GM23338 (cell line): ENCODE data around the gene CFL2. TPM values are rescaled to one million over a fixed set of nuclear protein-coding genes. Genes with fewer than 3 reads are reported as not detected.

ENCODE experiments used
- ATAC-seq: fragments of 200-7000 bp; cut with Tn5 transposase; 3 replicates; pipeline ENCODE4 v1.9.1; 2020
- DNase-seq: peaks from one replicate; pipeline ENCODE4 v3.0.0-alpha.2; 2015; ENCODE audit warnings: low spot score
- H2AFZ ChIP-seq: fragments of 200-600 bp; sonication (generic); 2 replicates; pipeline ENCODE4 v1.8.0; 2016; ENCODE audit warnings: antibody characterized with exemption, mild to moderate bottlenecking, moderate library complexity
- H3F3A ChIP-seq: fragments of 200-600 bp; sonication (generic); replicated peaks from 2 replicates; pipeline ENCODE4 v1.8.0; 2017; ENCODE audit warnings: antibody characterized with exemption, mixed run types, low read depth
- H3K27ac ChIP-seq: fragments of 200-600 bp; sonication (generic); 2 replicates; pipeline ENCODE4 v1.6.1; 2016; ENCODE audit warnings: low read depth
- H3K27me3 ChIP-seq: fragments of 200-600 bp; sonication (generic); 2 replicates; pipeline ENCODE4 v1.8.0; 2016; ENCODE audit warnings: mild to moderate bottlenecking, mixed run types, moderate library complexity; ENCODE audit not compliant: insufficient read depth
- H3K36me3 ChIP-seq: fragments of 200-600 bp; sonication (generic); 2 replicates; pipeline ENCODE4 v1.8.0; 2016; ENCODE audit warnings: mild to moderate bottlenecking; ENCODE audit not compliant: insufficient read depth
- H3K4me1 ChIP-seq: fragments of 200-600 bp; sonication (generic); 2 replicates; pipeline ENCODE4 v1.8.0; 2016; ENCODE audit warnings: mild to moderate bottlenecking, moderate library complexity; ENCODE audit not compliant: insufficient read depth
- H3K4me2 ChIP-seq: fragments of 200-600 bp; sonication (generic); 2 replicates; pipeline ENCODE4 v1.7.1; 2017; ENCODE audit warnings: mixed run types
- H3K4me3 ChIP-seq: fragments of 200-600 bp; sonication (generic); 2 replicates; pipeline ENCODE4 v1.6.1; 2016; ENCODE audit warnings: mixed run types
- H3K79me2 ChIP-seq: fragments of 200-600 bp; sonication (generic); replicated peaks from 2 replicates; pipeline ENCODE4 v1.8.0; 2017; ENCODE audit warnings: mild to moderate bottlenecking; ENCODE audit not compliant: insufficient read depth
- H3K9me2 ChIP-seq: fragments of 200-600 bp; sonication (generic); 2 replicates; pipeline ENCODE4 v1.8.0; 2017; ENCODE audit not compliant: insufficient read depth
- H4K20me1 ChIP-seq: fragments of 200-600 bp; sonication (generic); replicated peaks from 2 replicates; pipeline ENCODE4 v1.8.0; 2017; ENCODE audit warnings: mild to moderate bottlenecking; ENCODE audit not compliant: insufficient read depth
- H3K27ac Mint-ChIP-seq: 2 replicates; pipeline ENCODE4 v1.8.0; 2020; ENCODE audit warnings: inconsistent platforms, mild to moderate bottlenecking, moderate library complexity, mixed read lengths
- H3K27me3 Mint-ChIP-seq: 3 replicates; pipeline ENCODE4 v1.8.0; 2022; ENCODE audit warnings: low read depth, mild to moderate bottlenecking, moderate library complexity, mixed read lengths, inconsistent platforms; ENCODE audit not compliant: insufficient read depth, poor library complexity
- H3K36me3 Mint-ChIP-seq: 3 replicates; pipeline ENCODE4 v1.8.0; 2021; ENCODE audit warnings: low read depth, mild to moderate bottlenecking, inconsistent platforms, moderate library complexity, mixed read lengths
- H3K4me1 Mint-ChIP-seq: 3 replicates; pipeline ENCODE4 v1.8.0; 2020; ENCODE audit warnings: mild to moderate bottlenecking, inconsistent platforms, mixed read lengths
- H3K4me3 Mint-ChIP-seq: 3 replicates; pipeline ENCODE4 v1.8.0; 2021; ENCODE audit warnings: moderate library complexity, mild to moderate bottlenecking, inconsistent platforms, mixed read lengths
- H3K9me3 Mint-ChIP-seq: 3 replicates; pipeline ENCODE4 v1.8.0; 2020; ENCODE audit warnings: moderate library complexity, mild to moderate bottlenecking, inconsistent platforms, mixed read lengths
- CREB1 ChIP-seq: fragments of 250-450 bp; sonication (Bioruptor Pico); IDR thresholded peaks from 2 replicates; pipeline ENCODE4 v1.5.0; 2020; ENCODE audit warnings: low read depth, mild to moderate bottlenecking, moderate library complexity
- EZH2 ChIP-seq: fragments of 200-600 bp; sonication (generic); IDR thresholded peaks from one replicate; pipeline ENCODE4 v1.8.0; 2017; ENCODE audit warnings: antibody characterized with exemption, mild to moderate bottlenecking, low read depth; ENCODE audit not compliant: unreplicated experiment
- EZH2phosphoT487 ChIP-seq: fragments of 200-600 bp; sonication (generic); IDR thresholded peaks from one replicate; pipeline ENCODE4 v1.8.1; 2018; ENCODE audit warnings: antibody characterized with exemption; ENCODE audit not compliant: unreplicated experiment
- NANOG ChIP-seq: IDR thresholded peaks from 2 replicates; pipeline ENCODE4 v1.6.1; 2016; ENCODE audit warnings: antibody characterized with exemption, borderline replicate concordance
- STAT1 ChIP-seq: IDR thresholded peaks from one replicate; pipeline ENCODE4 v1.6.1; 2016; ENCODE audit warnings: antibody characterized with exemption; ENCODE audit not compliant: unreplicated experiment
- polyA plus RNA-seq: library from polyadenylated mRNA; unstranded; fragments of >200 nt; fragmentation: Nextera tagmentation; extraction: Ambion mirVana; gene quantifications from 2 replicates; pipeline ENCODE4 v1.2.1, GENCODE V29; 2016
- total RNA-seq: library from RNA; depleted of rRNA; stranded (reverse); fragments of >200 nt; shearing (Covaris generic); gene quantifications from 2 replicates; pipeline ENCODE4 v1.2.3, GENCODE V29; 2014
- TF ChIP-seq, protein P1 (sequence below): IDR thresholded peaks from 2 replicates; pipeline ENCODE4 v1.6.1; 2016; ENCODE audit warnings: antibody characterized with exemption
- TF ChIP-seq, protein P2 (sequence below): fragments of 250-450 bp; sonication (Bioruptor Pico); IDR thresholded peaks from 2 replicates; pipeline ENCODE4 v1.5.0; 2020; ENCODE audit warnings: mild to moderate bottlenecking, moderate library complexity

CFL2 gene
- total and polyA plus RNA-seq, 2 experiments from 2014 or later: 10.9 to 14.8 TPM

- TF ChIP-seq NANOG (no peak), EZH2phosphoT487 (no peak), EZH2 (no peak), STAT1 (no peak)
These were observed 40.8 kb upstream of the CFL2 start (continued) for GRCh38 chr14:34755215-34755614.

GRCh38 chr14:34754687-34755086, 40.3 kb upstream of the CFL2 start:
- TF ChIP-seq, protein P1, sequence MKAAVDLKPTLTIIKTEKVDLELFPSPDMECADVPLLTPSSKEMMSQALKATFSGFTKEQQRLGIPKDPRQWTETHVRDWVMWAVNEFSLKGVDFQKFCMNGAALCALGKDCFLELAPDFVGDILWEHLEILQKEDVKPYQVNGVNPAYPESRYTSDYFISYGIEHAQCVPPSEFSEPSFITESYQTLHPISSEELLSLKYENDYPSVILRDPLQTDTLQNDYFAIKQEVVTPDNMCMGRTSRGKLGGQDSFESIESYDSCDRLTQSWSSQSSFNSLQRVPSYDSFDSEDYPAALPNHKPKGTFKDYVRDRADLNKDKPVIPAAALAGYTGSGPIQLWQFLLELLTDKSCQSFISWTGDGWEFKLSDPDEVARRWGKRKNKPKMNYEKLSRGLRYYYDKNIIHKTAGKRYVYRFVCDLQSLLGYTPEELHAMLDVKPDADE: no peak
- no peak for TF ChIP-seq NANOG
- TF ChIP-seq, protein P2, sequence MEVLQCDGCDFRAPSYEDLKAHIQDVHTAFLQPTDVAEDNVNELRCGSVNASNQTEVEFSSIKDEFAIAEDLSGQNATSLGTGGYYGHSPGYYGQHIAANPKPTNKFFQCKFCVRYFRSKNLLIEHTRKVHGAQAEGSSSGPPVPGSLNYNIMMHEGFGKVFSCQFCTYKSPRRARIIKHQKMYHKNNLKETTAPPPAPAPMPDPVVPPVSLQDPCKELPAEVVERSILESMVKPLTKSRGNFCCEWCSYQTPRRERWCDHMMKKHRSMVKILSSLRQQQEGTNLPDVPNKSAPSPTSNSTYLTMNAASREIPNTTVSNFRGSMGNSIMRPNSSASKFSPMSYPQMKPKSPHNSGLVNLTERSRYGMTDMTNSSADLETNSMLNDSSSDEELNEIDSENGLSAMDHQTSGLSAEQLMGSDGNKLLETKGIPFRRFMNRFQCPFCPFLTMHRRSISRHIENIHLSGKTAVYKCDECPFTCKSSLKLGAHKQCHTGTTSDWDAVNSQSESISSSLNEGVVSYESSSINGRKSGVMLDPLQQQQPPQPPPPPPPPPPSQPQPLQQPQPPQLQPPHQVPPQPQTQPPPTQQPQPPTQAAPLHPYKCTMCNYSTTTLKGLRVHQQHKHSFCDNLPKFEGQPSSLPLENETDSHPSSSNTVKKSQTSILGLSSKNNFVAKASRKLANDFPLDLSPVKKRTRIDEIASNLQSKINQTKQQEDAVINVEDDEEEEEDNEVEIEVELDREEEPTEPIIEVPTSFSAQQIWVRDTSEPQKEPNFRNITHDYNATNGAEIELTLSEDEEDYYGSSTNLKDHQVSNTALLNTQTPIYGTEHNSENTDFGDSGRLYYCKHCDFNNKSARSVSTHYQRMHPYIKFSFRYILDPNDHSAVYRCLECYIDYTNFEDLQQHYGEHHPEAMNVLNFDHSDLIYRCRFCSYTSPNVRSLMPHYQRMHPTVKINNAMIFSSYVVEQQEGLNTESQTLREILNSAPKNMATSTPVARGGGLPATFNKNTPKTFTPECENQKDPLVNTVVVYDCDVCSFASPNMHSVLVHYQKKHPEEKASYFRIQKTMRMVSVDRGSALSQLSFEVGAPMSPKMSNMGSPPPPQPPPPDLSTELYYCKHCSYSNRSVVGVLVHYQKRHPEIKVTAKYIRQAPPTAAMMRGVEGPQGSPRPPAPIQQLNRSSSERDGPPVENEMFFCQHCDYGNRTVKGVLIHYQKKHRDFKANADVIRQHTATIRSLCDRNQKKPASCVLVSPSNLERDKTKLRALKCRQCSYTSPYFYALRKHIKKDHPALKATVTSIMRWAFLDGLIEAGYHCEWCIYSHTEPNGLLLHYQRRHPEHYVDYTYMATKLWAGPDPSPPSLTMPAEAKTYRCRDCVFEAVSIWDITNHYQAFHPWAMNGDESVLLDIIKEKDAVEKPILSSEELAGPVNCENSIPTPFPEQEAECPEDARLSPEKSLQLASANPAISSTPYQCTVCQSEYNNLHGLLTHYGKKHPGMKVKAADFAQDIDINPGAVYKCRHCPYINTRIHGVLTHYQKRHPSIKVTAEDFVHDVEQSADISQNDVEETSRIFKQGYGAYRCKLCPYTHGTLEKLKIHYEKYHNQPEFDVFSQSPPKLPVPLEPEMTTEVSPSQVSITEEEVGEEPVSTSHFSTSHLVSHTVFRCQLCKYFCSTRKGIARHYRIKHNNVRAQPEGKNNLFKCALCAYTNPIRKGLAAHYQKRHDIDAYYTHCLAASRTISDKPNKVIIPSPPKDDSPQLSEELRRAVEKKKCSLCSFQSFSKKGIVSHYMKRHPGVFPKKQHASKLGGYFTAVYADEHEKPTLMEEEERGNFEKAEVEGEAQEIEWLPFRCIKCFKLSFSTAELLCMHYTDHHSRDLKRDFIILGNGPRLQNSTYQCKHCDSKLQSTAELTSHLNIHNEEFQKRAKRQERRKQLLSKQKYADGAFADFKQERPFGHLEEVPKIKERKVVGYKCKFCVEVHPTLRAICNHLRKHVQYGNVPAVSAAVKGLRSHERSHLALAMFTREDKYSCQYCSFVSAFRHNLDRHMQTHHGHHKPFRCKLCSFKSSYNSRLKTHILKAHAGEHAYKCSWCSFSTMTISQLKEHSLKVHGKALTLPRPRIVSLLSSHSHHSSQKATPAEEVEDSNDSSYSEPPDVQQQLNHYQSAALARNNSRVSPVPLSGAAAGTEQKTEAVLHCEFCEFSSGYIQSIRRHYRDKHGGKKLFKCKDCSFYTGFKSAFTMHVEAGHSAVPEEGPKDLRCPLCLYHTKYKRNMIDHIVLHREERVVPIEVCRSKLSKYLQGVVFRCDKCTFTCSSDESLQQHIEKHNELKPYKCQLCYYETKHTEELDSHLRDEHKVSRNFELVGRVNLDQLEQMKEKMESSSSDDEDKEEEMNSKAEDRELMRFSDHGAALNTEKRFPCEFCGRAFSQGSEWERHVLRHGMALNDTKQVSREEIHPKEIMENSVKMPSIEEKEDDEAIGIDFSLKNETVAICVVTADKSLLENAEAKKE: no peak
- no peak for TF ChIP-seq CREB1
- TF ChIP-seq STAT1: no peak
- no peak for TF ChIP-seq EZH2phosphoT487
- Histone ChIP-seq H3K36me3 (no peaks in the 10 kb centered on the region; the same call in 1 of the 2 replicates), H3K79me2 (no peaks in the 10 kb centered on the region), H4K20me1 (no peaks in the 10 kb centered on the region), H3K9me2 (no peaks in the 10 kb centered on the region), H2AFZ (no peak overlapping the region), H3K27me3 (no peaks in the 10 kb centered on the region), H3F3A (no peaks in the 10 kb centered on the region), H3K4me2 (no peak overlapping the region), H3K4me3 (no peak overlapping the region), H3K4me1 (no peaks in the 10 kb centered on the region), H3K27ac (no peak overlapping the region)
- Mint-ChIP-seq H3K4me3 (no peak overlapping the region), H3K27me3 (no peaks in the 10 kb centered on the region), H3K36me3 (peaks cover 15% of the 10 kb centered on the region; the same call in 2 of the 3 replicates), H3K9me3 (no peaks in the 10 kb centered on the region), H3K4me1 (no peaks in the 10 kb centered on the region), H3K27ac (no peak overlapping the region)
- ATAC-seq (no peak), DNase-seq (no peak)
